Measurements from ENCODE around the gene SLTM. TPM values are rescaled to one million over a fixed set of nuclear protein-coding genes. Genes with fewer than 3 reads are reported as not detected.

SLTM gene
- total RNA-seq, 1 donor from 2014 or later, result 68.2 TPM

GRCh38 chr15:58967479-58967878, 34.0 kb upstream of the SLTM start:
- Histone ChIP-seq H3K9ac (ENCODE audit: low read length) (no peak overlapping the region), H2AFZ (ENCODE audit: low read depth, low read length) (no peak overlapping the region), H3K27ac (ENCODE audit: low read depth, low read length) (no peak overlapping the region), H3K4me2 (ENCODE audit: low read length) (no peak overlapping the region), H3K4me3 (ENCODE audit: insufficient read depth, low read depth, low read length) (no peak overlapping the region), H3K9me3 (ENCODE audit: insufficient read depth, low read depth, low read length) (no peaks in the 10 kb centered on the region), H4K20me1 (ENCODE audit: insufficient read depth, low read length) (no peaks in the 10 kb centered on the region), H3K79me2 (ENCODE audit: insufficient read depth, low read length) (no peaks in the 10 kb centered on the region), H3K27me3 (ENCODE audit: insufficient read depth, low read length) (no peaks in the 10 kb centered on the region), H3K4me1 (ENCODE audit: insufficient read depth, low read length) (peaks cover 2% of the 10 kb centered on the region), H3K36me3 (ENCODE audit: insufficient read depth, low read length) (no peaks in the 10 kb centered on the region)
- no peak overlapping the region for H3K27ac Mint-ChIP-seq (ENCODE audit: unreplicated experiment)
- no peaks in the 10 kb centered on the region for H3K9me3 Mint-ChIP-seq (ENCODE audit: unreplicated experiment)
- peaks cover 9% of the 10 kb centered on the region for H3K4me1 Mint-ChIP-seq (ENCODE audit: low read depth, unreplicated experiment)
- TF ChIP-seq CTCF (IDR thresholded peaks at IDR 0.05; ENCODE audit: insufficient read depth, low read depth, low read length), result no peak
- TF ChIP-seq EZH2 (IDR thresholded peaks at IDR 0.05; ENCODE audit: insufficient read depth, low read length), result no peak
- no peak for FAIRE-seq
- H3K27me3 Mint-ChIP-seq (ENCODE audit: low read depth, unreplicated experiment), result peaks cover 1% of the 10 kb centered on the region
- peaks cover 1% of the 10 kb centered on the region for H3K36me3 Mint-ChIP-seq (ENCODE audit: low read depth, unreplicated experiment)
- no peak for DNase-seq (ENCODE audit: low read depth)
- H3K4me3 Mint-ChIP-seq (ENCODE audit: unreplicated experiment), result no peak overlapping the region

- H3K27ac Mint-ChIP-seq (ENCODE audit: unreplicated experiment), result no peak overlapping the region
- H3K9me3 Mint-ChIP-seq (ENCODE audit: unreplicated experiment), result no peaks in the 10 kb centered on the region
- Histone ChIP-seq H3K27me3 (ENCODE audit: insufficient read depth, low read length) (no peaks in the 10 kb centered on the region), H3K4me1 (ENCODE audit: insufficient read depth, low read length) (peaks cover 2% of the 10 kb centered on the region), H4K20me1 (ENCODE audit: insufficient read depth, low read length) (no peaks in the 10 kb centered on the region), H3K9ac (ENCODE audit: low read length) (no peak overlapping the region), H2AFZ (ENCODE audit: low read depth, low read length) (no peak overlapping the region), H3K4me2 (ENCODE audit: low read length) (peak overlapping the region; percentile 3), H3K79me2 (ENCODE audit: insufficient read depth, low read length) (no peaks in the 10 kb centered on the region), H3K4me3 (ENCODE audit: insufficient read depth, low read depth, low read length) (no peak overlapping the region), H3K9me3 (ENCODE audit: insufficient read depth, low read depth, low read length) (no peaks in the 10 kb centered on the region), H3K27ac (ENCODE audit: low read depth, low read length) (no peak overlapping the region), H3K36me3 (ENCODE audit: insufficient read depth, low read length) (no peaks in the 10 kb centered on the region)
- TF ChIP-seq CTCF (IDR thresholded peaks at IDR 0.05; ENCODE audit: insufficient read depth, low read depth, low read length) (no peak), EZH2 (IDR thresholded peaks at IDR 0.05; ENCODE audit: insufficient read depth, low read length) (no peak)
- peaks cover 1% of the 10 kb centered on the region for H3K27me3 Mint-ChIP-seq (ENCODE audit: low read depth, unreplicated experiment)
- H3K4me3 Mint-ChIP-seq (ENCODE audit: unreplicated experiment), result no peak overlapping the region
- H3K36me3 Mint-ChIP-seq (ENCODE audit: low read depth, unreplicated experiment), result peaks cover 1% of the 10 kb centered on the region
- H3K4me1 Mint-ChIP-seq (ENCODE audit: low read depth, unreplicated experiment), result peaks cover 9% of the 10 kb centered on the region
- no peak for FAIRE-seq
- peak; percentile 52 for DNase-seq (ENCODE audit: low read depth)
Measured at GRCh38 chr15:58966698-58967097, 33.2 kb upstream of the SLTM start.

- Histone ChIP-seq H3K4me2 (ENCODE audit: low read length) (peak overlapping the region; percentile 10), H3K4me1 (ENCODE audit: insufficient read depth, low read length) (peaks cover 2% of the 10 kb centered on the region), H3K4me3 (ENCODE audit: insufficient read depth, low read depth, low read length) (no peak overlapping the region), H3K79me2 (ENCODE audit: insufficient read depth, low read length) (no peaks in the 10 kb centered on the region), H3K9ac (ENCODE audit: low read length) (no peak overlapping the region), H3K9me3 (ENCODE audit: insufficient read depth, low read depth, low read length) (no peaks in the 10 kb centered on the region), H4K20me1 (ENCODE audit: insufficient read depth, low read length) (no peaks in the 10 kb centered on the region), H3K27me3 (ENCODE audit: insufficient read depth, low read length) (no peaks in the 10 kb centered on the region), H3K36me3 (ENCODE audit: insufficient read depth, low read length) (no peaks in the 10 kb centered on the region), H3K27ac (ENCODE audit: low read depth, low read length) (no peak overlapping the region), H2AFZ (ENCODE audit: low read depth, low read length) (no peak overlapping the region)
- no peak for TF ChIP-seq EZH2 (IDR thresholded peaks at IDR 0.05; ENCODE audit: insufficient read depth, low read length)
- TF ChIP-seq CTCF (IDR thresholded peaks at IDR 0.05; ENCODE audit: insufficient read depth, low read depth, low read length), result no peak
- no peak overlapping the region for H3K4me3 Mint-ChIP-seq (ENCODE audit: unreplicated experiment)
- peak overlapping the region; percentile 34 for H3K27ac Mint-ChIP-seq (ENCODE audit: unreplicated experiment)
- no peaks in the 10 kb centered on the region for H3K9me3 Mint-ChIP-seq (ENCODE audit: unreplicated experiment)
- peaks cover 1% of the 10 kb centered on the region for H3K36me3 Mint-ChIP-seq (ENCODE audit: low read depth, unreplicated experiment)
- DNase-seq (ENCODE audit: low read depth), result peak; percentile 20
- peaks cover 9% of the 10 kb centered on the region for H3K4me1 Mint-ChIP-seq (ENCODE audit: low read depth, unreplicated experiment)
- peaks cover 1% of the 10 kb centered on the region for H3K27me3 Mint-ChIP-seq (ENCODE audit: low read depth, unreplicated experiment)
- FAIRE-seq, result no peak
Measured at GRCh38 chr15:58962662-58963565, 29.4 kb upstream of the SLTM start.
